Smooth muscle cell (in vitro differentiated cells): Measurements from ENCODE around the gene ZNF750. TPM values are rescaled to one million over a fixed set of nuclear protein-coding genes. Genes with fewer than 3 reads are reported as not detected.

Experiments
- DNase-seq: peaks from one replicate; lab custom pipeline; 2025; ENCODE audit not compliant: unreplicated experiment; lab: John Stamatoyannopoulos, UW
- H2AFZ ChIP-seq: fragments of 200-600 bp; sonication (generic); 2 replicates; pipeline ENCODE4 v1.6.0; 2016; ENCODE audit warnings: antibody characterized with exemption, low read depth, mild to moderate bottlenecking
- H3F3A ChIP-seq: fragments of 200-600 bp; sonication (generic); 2 replicates; pipeline ENCODE4 v1.6.0; 2017; ENCODE audit warnings: antibody characterized with exemption, low read depth
- H3K27ac ChIP-seq: fragments of 200-600 bp; sonication (generic); 2 replicates; pipeline ENCODE4 v1.5.1; 2016; ENCODE audit warnings: low read depth, mild to moderate bottlenecking
- H3K27me3 ChIP-seq: fragments of 200-600 bp; sonication (generic); 2 replicates; pipeline ENCODE4 v1.6.1; 2016; ENCODE audit warnings: low read depth, mild to moderate bottlenecking
- H3K36me3 ChIP-seq: fragments of 200-600 bp; sonication (generic); 2 replicates; pipeline ENCODE4 v1.5.1; 2016; ENCODE audit warnings: low read depth
- H3K4me1 ChIP-seq: fragments of 200-600 bp; sonication (generic); 2 replicates; pipeline ENCODE4 v1.5.1; 2016; ENCODE audit warnings: low read depth
- H3K4me2 ChIP-seq: fragments of 200-600 bp; sonication (generic); 2 replicates; pipeline ENCODE4 v1.6.0; 2016; ENCODE audit warnings: mild to moderate bottlenecking
- H3K4me3 ChIP-seq: fragments of 200-600 bp; sonication (generic); 2 replicates; pipeline ENCODE4 v1.5.1; 2016; ENCODE audit warnings: mild to moderate bottlenecking
- H3K79me2 ChIP-seq: fragments of 200-600 bp; sonication (generic); 2 replicates; pipeline ENCODE4 v1.6.0; 2016; ENCODE audit warnings: low read depth, mild to moderate bottlenecking
- H3K9ac ChIP-seq: fragments of 200-600 bp; sonication (generic); 2 replicates; pipeline ENCODE4 v1.6.0; 2016; ENCODE audit warnings: low read depth
- H3K9me3 ChIP-seq: fragments of 200-600 bp; sonication (generic); replicated peaks from 2 replicates; pipeline ENCODE4 v1.5.1; 2016; ENCODE audit warnings: low read depth
- H4K20me1 ChIP-seq: fragments of 200-600 bp; sonication (generic); 2 replicates; pipeline ENCODE4 v1.6.0; 2016; ENCODE audit warnings: low read depth
- WGBS: methylation state at CpG from one replicate; pipeline ENCODE4 v1.1.7; 2016; ENCODE audit warnings: low lambda C conversion rate; 5-methylcytosine and 5-hydroxymethylcytosine counted together
- polyA plus RNA-seq: library from polyadenylated mRNA; unstranded; fragments of >200 nt; fragmentation: Nextera tagmentation; extraction: Ambion mirVana; gene quantifications from 2 replicates; pipeline ENCODE4 v1.2.1, GENCODE V29; 2016
- total RNA-seq: library from RNA; depleted of rRNA; stranded (reverse); fragments of >200 nt; gene quantifications from 2 replicates; pipeline ENCODE4 v1.2.3, GENCODE V29; 2014
- TF ChIP-seq, protein P1 (sequence below): fragments of 200-600 bp; sonication (generic); IDR thresholded peaks from 2 replicates; pipeline ENCODE4 v1.5.1; 2017; ENCODE audit warnings: borderline replicate concordance, mild to moderate bottlenecking, antibody characterized with exemption; ENCODE audit not compliant: insufficient read depth, poor library complexity, severe bottlenecking

ZNF750 gene
- total and polyA plus RNA-seq, 2 experiments from 2014 or later: 0.93 to 7.1 TPM

DNA sequence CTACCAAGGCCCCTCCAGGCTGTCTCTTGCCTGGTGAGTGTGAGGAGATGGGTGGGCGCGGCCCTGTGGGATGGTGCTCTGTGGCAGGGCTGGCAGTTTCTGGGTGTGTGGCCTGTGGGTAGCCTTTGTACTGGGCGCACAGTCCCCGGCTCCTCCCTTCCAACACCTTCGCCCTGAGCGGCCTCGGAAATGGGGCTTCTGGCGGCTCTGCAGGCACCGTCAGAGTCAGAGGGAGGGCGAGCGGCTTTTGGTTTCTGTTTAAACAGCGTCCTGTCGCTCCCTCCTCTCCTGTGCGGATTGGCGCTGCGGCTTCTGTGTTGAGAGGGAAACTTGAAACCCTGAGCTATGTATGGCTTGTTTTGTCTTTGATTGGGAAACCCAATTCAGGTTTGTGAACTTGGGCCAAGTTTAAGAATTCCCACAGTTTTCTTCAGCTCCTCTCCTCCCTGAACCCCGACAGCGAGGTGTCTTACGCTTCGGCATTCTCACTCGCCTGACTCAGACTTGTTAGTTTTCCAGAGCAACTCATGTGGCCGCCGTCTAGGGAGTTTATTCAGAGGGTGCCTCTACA lies 8.3 kb upstream of the ZNF750 start:
- no peak overlapping the region for H3K4me3 ChIP-seq
- H3K27ac ChIP-seq: no peak overlapping the region
- TF ChIP-seq, protein P1, sequence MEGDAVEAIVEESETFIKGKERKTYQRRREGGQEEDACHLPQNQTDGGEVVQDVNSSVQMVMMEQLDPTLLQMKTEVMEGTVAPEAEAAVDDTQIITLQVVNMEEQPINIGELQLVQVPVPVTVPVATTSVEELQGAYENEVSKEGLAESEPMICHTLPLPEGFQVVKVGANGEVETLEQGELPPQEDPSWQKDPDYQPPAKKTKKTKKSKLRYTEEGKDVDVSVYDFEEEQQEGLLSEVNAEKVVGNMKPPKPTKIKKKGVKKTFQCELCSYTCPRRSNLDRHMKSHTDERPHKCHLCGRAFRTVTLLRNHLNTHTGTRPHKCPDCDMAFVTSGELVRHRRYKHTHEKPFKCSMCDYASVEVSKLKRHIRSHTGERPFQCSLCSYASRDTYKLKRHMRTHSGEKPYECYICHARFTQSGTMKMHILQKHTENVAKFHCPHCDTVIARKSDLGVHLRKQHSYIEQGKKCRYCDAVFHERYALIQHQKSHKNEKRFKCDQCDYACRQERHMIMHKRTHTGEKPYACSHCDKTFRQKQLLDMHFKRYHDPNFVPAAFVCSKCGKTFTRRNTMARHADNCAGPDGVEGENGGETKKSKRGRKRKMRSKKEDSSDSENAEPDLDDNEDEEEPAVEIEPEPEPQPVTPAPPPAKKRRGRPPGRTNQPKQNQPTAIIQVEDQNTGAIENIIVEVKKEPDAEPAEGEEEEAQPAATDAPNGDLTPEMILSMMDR: no peak
- no peak overlapping the region for H2AFZ ChIP-seq
- no peaks in the 10 kb centered on the region for H3K36me3 ChIP-seq
- no peak overlapping the region for H3K4me2 ChIP-seq
- H4K20me1 ChIP-seq: no peaks in the 10 kb centered on the region
- 92% methylated on average over 23 of the region's 23 CpGs for WGBS
- no peaks in the 10 kb centered on the region for H3K9me3 ChIP-seq
- no peaks in the 10 kb centered on the region for H3F3A ChIP-seq
- no peak for DNase-seq
- H3K9ac ChIP-seq: no peak overlapping the region
- no peaks in the 10 kb centered on the region for H3K27me3 ChIP-seq
- H3K4me1 ChIP-seq: no peaks in the 10 kb centered on the region
- no peaks in the 10 kb centered on the region for H3K79me2 ChIP-seq

DNA sequence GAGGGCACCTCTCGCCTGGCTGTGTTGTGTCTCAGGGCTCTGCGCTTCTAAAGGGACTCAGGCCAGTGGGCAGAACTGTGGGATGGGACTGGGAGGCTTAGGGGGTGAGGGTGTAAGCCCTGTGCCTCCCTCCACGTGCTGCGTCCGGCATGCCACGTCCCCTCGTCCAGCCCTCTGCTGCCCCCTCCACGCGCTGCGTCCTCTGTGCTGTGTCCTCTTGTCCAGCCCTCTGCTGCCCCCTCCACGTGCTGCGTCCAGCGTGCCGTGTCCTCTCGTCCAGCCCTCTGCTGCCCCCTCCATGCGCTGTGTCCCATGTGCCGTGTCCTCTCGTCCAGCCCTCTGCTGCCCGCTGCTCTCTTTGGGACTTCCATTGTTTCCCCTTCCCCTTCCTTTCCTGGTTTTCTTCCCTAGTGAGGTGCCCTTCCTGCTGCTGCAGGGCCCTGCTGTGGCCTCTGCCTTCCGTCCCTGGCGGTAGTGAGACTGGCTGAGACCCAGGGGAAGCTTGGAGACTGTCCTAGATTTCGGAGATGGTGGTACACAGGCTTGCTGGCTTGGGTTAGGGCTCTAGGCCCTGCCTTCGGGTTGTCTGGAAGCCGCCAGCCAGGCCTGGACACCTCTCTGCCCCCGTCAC lies 6.4 kb upstream of the ZNF750 start:
- H2AFZ ChIP-seq: no peak overlapping the region
- DNase-seq: no peak
- no peaks in the 10 kb centered on the region for H3K27me3 ChIP-seq
- no peaks in the 10 kb centered on the region for H3K79me2 ChIP-seq
- no peaks in the 10 kb centered on the region for H3K9me3 ChIP-seq
- H3K9ac ChIP-seq: no peak overlapping the region
- H3F3A ChIP-seq: no peaks in the 10 kb centered on the region
- no peaks in the 10 kb centered on the region for H3K4me1 ChIP-seq
- H3K36me3 ChIP-seq: no peaks in the 10 kb centered on the region
- 92% methylated on average over 25 of the region's 25 CpGs for WGBS
- TF ChIP-seq, protein P1: no peak
- H4K20me1 ChIP-seq: no peaks in the 10 kb centered on the region
- H3K4me3 ChIP-seq: no peak overlapping the region
- H3K27ac ChIP-seq: no peak overlapping the region
- no peak overlapping the region for H3K4me2 ChIP-seq

GRCh38 chr17:82845163-82845807 lies 5.5 kb upstream of the ZNF750 start:
- no peaks in the 10 kb centered on the region for H3K27me3 ChIP-seq
- no peaks in the 10 kb centered on the region for H3K36me3 ChIP-seq
- H2AFZ ChIP-seq: no peak overlapping the region
- H3K4me2 ChIP-seq: no peak overlapping the region
- no peak overlapping the region for H3K9ac ChIP-seq
- H3K79me2 ChIP-seq: no peaks in the 10 kb centered on the region
- WGBS: 90% methylated on average over 20 of the region's 24 CpGs
- TF ChIP-seq, protein P1: no peak
- H3F3A ChIP-seq: no peaks in the 10 kb centered on the region
- H3K4me3 ChIP-seq: no peak overlapping the region
- H3K9me3 ChIP-seq: no peaks in the 10 kb centered on the region
- no peak overlapping the region for H3K27ac ChIP-seq
- H3K4me1 ChIP-seq: peaks cover 3% of the 10 kb centered on the region
- no peaks in the 10 kb centered on the region for H4K20me1 ChIP-seq
- DNase-seq: no peak
